Measurements from ENCODE around the gene MON1A.

The MON1A gene

GRCh38 chr3:49865198-49865784, 64.3 kb downstream of the MON1A start:
- DNase-seq: no peak
- Histone ChIP-seq H3K9me3 (ENCODE audit: severe bottlenecking) (no peaks in the 10 kb centered on the region), H3K36me3 (peaks cover 5% of the 10 kb centered on the region), H3K27me3 (ENCODE audit: insufficient read depth, low read depth, severe bottlenecking) (no peaks in the 10 kb centered on the region), H3K27ac (no peak overlapping the region), H3K4me3 (ENCODE audit: low read depth, low read length) (no peak overlapping the region)
- TF ChIP-seq CTCF (IDR thresholded peaks at IDR 0.05; ENCODE audit: low read depth, low read length): no peak

GRCh38 chr3:49864505-49864904, 65.1 kb downstream of the MON1A start:
- TF ChIP-seq CTCF (IDR thresholded peaks at IDR 0.05; ENCODE audit: low read depth, low read length): no peak
- no peak for DNase-seq
- no peaks in the 10 kb centered on the region for H3K27me3 ChIP-seq (ENCODE audit: insufficient read depth, low read depth, severe bottlenecking)

GRCh38 chr3:49859576-49860305, 69.9 kb downstream of the MON1A start:
- DNase-seq: no peak

More at GRCh38 chr3:49864505-49864904, 65.1 kb downstream of the MON1A start:
- no peaks in the 10 kb centered on the region for H3K9me3 ChIP-seq (ENCODE audit: severe bottlenecking)
- no peak overlapping the region for H3K27ac ChIP-seq
- H3K36me3 ChIP-seq: peaks cover 10% of the 10 kb centered on the region
- no peak overlapping the region for H3K4me3 ChIP-seq (ENCODE audit: low read depth, low read length)

More at GRCh38 chr3:49859576-49860305, 69.9 kb downstream of the MON1A start:
- H3K36me3 ChIP-seq: peaks cover 12% of the 10 kb centered on the region
- no peak for TF ChIP-seq CTCF (IDR thresholded peaks at IDR 0.05; ENCODE audit: low read depth, low read length)
- no peaks in the 10 kb centered on the region for H3K27me3 ChIP-seq (ENCODE audit: insufficient read depth, low read depth, severe bottlenecking)
- no peak overlapping the region for H3K4me3 ChIP-seq (ENCODE audit: low read depth, low read length)
- no peaks in the 10 kb centered on the region for H3K9me3 ChIP-seq (ENCODE audit: severe bottlenecking)
- no peak overlapping the region for H3K27ac ChIP-seq
